ENCODE data around the gene RGS17.

The RGS17 gene

GRCh38 chr6:153070756-153071155, 60.3 kb downstream of the RGS17 start:
- H3K4me3 ChIP-seq (ENCODE audit: low read depth, low read length) = no peak overlapping the region
- TF ChIP-seq CTCF (IDR thresholded peaks at IDR 0.05; ENCODE audit: low read depth, low read length, missing control alignments) = no peak
- no peak for DNase-seq (ENCODE audit: low read depth)

- no peak for TF ChIP-seq CTCF (IDR thresholded peaks at IDR 0.05; ENCODE audit: low read depth, low read length, missing control alignments)
- H3K4me3 ChIP-seq (ENCODE audit: low read depth, low read length) = no peak overlapping the region
- DNase-seq (ENCODE audit: low read depth) = no peak
Measured at GRCh38 chr6:153069897-153070296, 61.2 kb downstream of the RGS17 start.

- no peak overlapping the region for H3K4me3 ChIP-seq (ENCODE audit: low read depth, low read length)
- no peak for TF ChIP-seq CTCF (IDR thresholded peaks at IDR 0.05; ENCODE audit: low read depth, low read length, missing control alignments)
Measured at GRCh38 chr6:153065222-153065621, 65.9 kb downstream of the RGS17 start.

GRCh38 chr6:153063936-153064335, 67.1 kb downstream of the RGS17 start:
- DNase-seq (ENCODE audit: low read depth) = no peak
- no peak overlapping the region for H3K4me3 ChIP-seq (ENCODE audit: low read depth, low read length)
- no peak for TF ChIP-seq CTCF (IDR thresholded peaks at IDR 0.05; ENCODE audit: low read depth, low read length, missing control alignments)

More at GRCh38 chr6:153065222-153065621, 65.9 kb downstream of the RGS17 start:
- no peak for DNase-seq (ENCODE audit: low read depth)

GRCh38 chr6:153062516-153062915, 68.6 kb downstream of the RGS17 start:
- TF ChIP-seq CTCF (IDR thresholded peaks at IDR 0.05; ENCODE audit: low read depth, low read length, missing control alignments) = no peak
- no peak for DNase-seq (ENCODE audit: low read depth)
- H3K4me3 ChIP-seq (ENCODE audit: low read depth, low read length) = no peak overlapping the region

- DNase-seq (ENCODE audit: low read depth) = no peak
- peak; percentile 5 for TF ChIP-seq CTCF (IDR thresholded peaks at IDR 0.05; ENCODE audit: low read depth, low read length, missing control alignments)
- no peak overlapping the region for H3K4me3 ChIP-seq (ENCODE audit: low read depth, low read length)
Measured at GRCh38 chr6:153059757-153060156, 71.3 kb downstream of the RGS17 start.

GRCh38 chr6:153059311-153059710, 71.8 kb downstream of the RGS17 start:
- no peak overlapping the region for H3K4me3 ChIP-seq (ENCODE audit: low read depth, low read length)
- TF ChIP-seq CTCF (IDR thresholded peaks at IDR 0.05; ENCODE audit: low read depth, low read length, missing control alignments) = no peak
- no peak for DNase-seq (ENCODE audit: low read depth)
